HG03469 (cell line): ENCODE results near the gene KRT3.
"Not testable (repeated sequence)": the region's sequence is repeated elsewhere in the genome, so short reads cannot be mapped to it uniquely, and the experiment has no call there.

Experiments
- ATAC-seq: cut with Tn5 transposase; IDR thresholded peaks from one replicate; pipeline ENCODE4 v1.9.1; 2021; ENCODE audit warnings: mild to moderate bottlenecking, moderate library complexity, moderate number of reproducible peaks; ENCODE audit not compliant: unreplicated experiment

Gene KRT3

GRCh38 chr12:52763036-52763659 lies 32.8 kb downstream of the KRT3 start:
- ATAC-seq: no peak

GRCh38 chr12:52761802-52762201 lies 34.1 kb downstream of the KRT3 start:
- no peak for ATAC-seq

- ATAC-seq: not testable (repeated sequence)
Observed at GRCh38 chr12:52761218-52761617, 34.7 kb downstream of the KRT3 start.

GRCh38 chr12:52760623-52761022 lies 35.3 kb downstream of the KRT3 start:
- ATAC-seq: no peak

GRCh38 chr12:52759695-52760094 lies 36.2 kb downstream of the KRT3 start:
- ATAC-seq: no peak

DNA sequence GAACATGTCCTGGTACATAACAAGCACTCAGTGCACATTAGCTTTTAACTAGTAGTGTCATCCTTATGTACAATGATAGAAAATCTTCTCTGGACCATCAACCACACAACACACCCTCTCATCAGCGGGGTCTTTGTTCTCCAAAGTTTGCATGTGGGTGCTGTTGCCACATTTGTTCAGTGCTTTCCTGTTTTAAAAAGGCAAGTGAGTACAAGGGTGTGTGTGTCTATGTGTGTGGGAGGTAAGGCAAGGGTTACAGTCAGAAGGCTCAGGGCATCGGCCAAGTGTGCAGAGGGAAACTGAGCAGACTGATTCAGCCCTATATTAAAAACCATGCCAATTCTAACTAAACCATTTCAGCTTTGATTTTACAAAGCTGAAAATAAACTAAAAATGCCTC lies 36.7 kb downstream of the KRT3 start:
- no peak for ATAC-seq

DNA sequence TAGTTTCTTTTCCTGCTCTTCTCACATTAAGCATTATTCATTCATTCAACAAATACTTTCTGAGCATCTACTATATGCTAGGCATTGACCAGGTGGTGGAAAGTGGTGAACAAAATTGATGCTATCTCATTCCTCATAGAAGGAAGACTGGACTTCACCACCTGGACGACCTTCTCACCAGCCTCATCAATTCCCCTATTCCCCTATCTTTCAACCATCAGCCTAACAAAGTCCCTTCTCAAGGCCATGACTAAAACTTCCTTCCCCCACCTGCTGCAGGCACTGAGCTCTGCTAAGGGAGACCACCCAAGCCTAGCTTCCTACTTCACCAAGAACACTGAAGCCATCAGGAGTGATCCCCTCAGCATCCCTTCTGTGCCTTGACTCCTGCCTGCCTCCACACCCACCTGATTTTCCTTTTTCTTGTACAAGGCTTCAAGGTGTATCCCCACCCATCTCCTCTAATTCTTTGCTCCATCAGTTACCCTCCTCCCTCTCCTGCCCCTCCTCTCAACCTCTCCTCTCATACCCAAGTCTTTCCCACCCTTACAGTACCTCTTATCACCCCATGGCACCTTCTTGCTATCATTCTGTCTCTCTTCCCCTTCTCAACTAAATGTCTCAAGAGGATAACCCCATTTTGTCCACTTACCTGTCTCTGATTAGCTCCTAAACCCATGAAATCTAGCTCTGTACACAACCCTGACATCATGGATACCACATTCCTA lies 38.3 kb downstream of the KRT3 start:
- no peak for ATAC-seq

DNA sequence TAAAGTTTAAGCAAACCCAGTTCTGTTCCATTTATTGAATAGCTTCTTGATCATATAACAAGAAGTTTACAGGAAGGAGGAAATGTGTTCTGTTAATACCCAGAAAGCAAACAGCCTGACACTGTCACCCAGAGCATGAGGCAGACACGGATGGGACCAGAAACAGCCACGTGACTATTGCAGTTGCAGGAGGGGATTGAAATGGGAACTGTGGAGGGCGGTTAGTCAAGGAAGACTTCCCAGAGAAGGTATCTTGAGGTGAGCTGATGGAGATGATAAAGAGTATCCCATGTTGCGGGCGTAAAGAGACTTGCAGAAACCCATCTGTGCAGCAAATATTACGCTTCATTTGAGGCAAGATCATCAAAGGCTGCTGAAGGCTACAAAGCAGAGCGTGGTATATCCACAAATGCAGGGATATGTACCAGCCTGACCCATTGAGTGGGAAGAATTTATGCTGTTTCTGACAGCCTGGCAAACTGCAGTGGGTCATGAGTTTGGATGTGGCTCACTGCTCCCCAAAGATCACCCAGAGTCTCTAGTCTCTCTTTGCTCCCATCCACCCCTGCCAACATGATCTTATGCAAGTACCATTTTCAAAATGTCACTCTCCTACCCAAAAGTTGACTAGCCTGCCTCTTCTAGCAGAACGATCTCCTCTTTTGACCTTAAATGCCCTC lies 39.5 kb downstream of the KRT3 start:
- no peak for ATAC-seq

DNA sequence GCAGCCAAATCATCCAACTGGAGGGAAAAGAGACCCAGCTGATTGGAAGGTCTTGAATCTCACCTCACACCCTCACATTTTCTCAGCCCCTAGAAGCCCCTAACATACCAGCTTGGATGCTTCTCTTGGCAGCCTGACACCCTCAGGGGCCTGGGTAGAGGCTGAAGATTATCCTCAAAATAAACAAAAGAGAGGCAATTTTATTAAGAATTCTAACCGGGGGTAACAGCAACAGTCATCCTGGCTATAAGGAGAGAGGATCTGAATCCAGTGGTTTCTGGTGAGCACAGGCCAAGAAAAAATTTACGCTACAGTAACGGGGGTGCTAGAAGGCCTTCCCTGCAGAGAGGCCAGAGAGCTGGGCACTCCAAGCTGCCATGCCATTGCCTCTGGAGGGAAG lies 40.4 kb downstream of the KRT3 start:
- no peak for ATAC-seq

GRCh38 chr12:52754135-52754534 lies 41.8 kb downstream of the KRT3 start:
- no peak for ATAC-seq

GRCh38 chr12:52753283-52753682 lies 42.6 kb downstream of the KRT3 start:
- ATAC-seq: no peak

DNA sequence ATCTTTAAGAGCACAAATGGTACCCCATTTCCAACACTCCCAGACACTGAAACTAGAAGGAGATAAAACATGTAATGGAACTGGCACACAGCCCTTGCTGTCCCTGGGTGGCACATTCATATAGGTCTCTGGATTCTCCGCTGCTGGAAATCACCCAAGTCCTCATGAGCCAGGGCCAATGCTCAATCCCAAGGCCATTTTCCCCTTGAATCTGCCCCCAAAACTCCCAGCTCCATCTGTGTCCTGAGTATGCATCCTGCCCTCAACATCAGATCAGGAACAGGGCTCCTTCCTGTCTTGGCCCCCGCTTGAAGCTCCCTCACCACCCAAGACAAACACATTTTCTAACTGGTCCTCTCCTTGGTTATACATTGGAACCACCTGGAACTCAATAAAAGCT lies 43.4 kb downstream of the KRT3 start:
- no peak for ATAC-seq

DNA sequence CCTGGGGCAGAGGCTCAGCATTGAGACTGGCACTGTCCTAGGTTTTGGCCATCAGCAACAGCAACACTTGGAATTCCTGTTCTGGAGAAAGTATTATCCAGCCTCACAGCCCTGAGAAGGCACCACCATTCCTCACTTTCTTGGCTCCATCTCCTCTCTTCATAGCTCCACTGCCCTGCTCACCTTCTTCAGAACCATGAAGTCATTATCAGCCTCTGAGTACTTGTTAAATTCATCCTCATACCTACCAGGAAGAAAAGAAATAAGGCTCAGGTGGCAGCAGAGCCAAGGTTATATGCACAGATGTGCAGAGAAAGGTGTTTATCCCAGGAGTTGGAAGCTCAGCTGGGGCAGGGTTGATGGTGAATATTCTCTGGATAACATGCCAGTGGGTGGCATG lies 44.1 kb downstream of the KRT3 start:
- ATAC-seq: no peak

- not testable (repeated sequence) for ATAC-seq
Observed at GRCh38 chr12:52750532-52750931, 45.4 kb downstream of the KRT3 start.

DNA sequence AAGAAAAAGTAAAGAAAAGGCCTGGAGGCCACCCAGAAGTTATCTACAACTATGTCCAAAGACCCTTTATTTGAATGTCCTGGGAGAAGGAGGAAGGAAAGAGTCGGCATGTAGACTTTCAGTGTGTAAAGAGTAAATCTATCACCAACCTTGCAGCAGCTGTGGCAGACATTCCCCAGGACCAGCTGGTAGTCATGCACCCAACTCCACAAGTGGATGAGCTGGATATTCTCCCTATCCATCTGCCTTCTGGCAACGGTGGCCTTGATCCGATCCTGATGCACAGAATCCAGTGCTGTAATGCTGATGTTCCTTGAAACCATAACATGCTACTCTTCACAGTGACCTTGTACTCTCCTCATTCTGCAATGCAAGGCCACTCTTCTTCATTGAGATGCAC lies 46.1 kb downstream of the KRT3 start:
- no peak for ATAC-seq

- ATAC-seq: no peak
Observed at GRCh38 chr12:52748578-52748977, 47.3 kb downstream of the KRT3 start.

- ATAC-seq: no peak
Observed at GRCh38 chr12:52745554-52745953, 50.4 kb downstream of the KRT3 start.

- no peak for ATAC-seq
Observed at GRCh38 chr12:52744493-52745156, 51.3 kb downstream of the KRT3 start.

- no peak for ATAC-seq
Observed at GRCh38 chr12:52742822-52743457, 53.0 kb downstream of the KRT3 start.

DNA sequence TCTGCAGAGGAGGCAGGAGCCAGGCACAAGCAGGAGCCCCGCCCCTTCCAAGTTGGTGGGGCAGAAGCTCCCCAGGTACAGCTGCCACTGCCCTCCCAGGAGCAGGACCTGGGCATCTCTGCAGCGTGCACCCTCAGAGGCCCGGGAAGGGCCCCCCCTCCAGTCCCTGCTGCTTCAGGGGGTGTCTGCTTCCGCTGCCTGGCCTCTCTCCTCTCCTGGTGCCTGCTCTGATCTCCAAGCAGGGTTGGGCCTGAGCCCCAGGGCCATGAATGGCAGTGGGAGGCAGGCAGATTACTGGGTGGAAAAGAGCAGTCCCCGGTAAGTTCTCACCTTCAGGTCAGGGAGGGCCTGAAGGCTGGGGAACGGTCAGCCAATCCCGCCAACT lies 53.7 kb downstream of the KRT3 start:
- no peak for ATAC-seq
